Measurements from ENCODE around the gene TBC1D5.

The TBC1D5 gene

GRCh38 chr3:17125738-17126442 lies 616.5 kb downstream of the TBC1D5 start:
- FAIRE-seq = no peak

GRCh38 chr3:17122758-17123157 lies 619.7 kb downstream of the TBC1D5 start:
- no peak for FAIRE-seq

GRCh38 chr3:17121336-17121735 lies 621.1 kb downstream of the TBC1D5 start:
- FAIRE-seq = no peak

- no peak for FAIRE-seq
These were observed 622.3 kb downstream of the TBC1D5 start for GRCh38 chr3:17120115-17120514.

- FAIRE-seq = no peak
These were observed 623.0 kb downstream of the TBC1D5 start for GRCh38 chr3:17119201-17120072.

GRCh38 chr3:17118771-17119170 lies 623.7 kb downstream of the TBC1D5 start:
- no peak for FAIRE-seq

GRCh38 chr3:17116007-17116600 lies 626.3 kb downstream of the TBC1D5 start:
- FAIRE-seq = no peak

GRCh38 chr3:17115186-17115585 lies 627.2 kb downstream of the TBC1D5 start:
- no peak for FAIRE-seq

GRCh38 chr3:17111586-17111985 lies 630.8 kb downstream of the TBC1D5 start:
- FAIRE-seq = no peak

- no peak for FAIRE-seq
These were observed 631.6 kb downstream of the TBC1D5 start for GRCh38 chr3:17110660-17111396.
